ENCODE results near the gene VRK1.
"Not testable (repeated sequence)": the region's sequence is repeated elsewhere in the genome, so short reads cannot be mapped to it uniquely, and the experiment has no call there.

The VRK1 gene

DNA sequence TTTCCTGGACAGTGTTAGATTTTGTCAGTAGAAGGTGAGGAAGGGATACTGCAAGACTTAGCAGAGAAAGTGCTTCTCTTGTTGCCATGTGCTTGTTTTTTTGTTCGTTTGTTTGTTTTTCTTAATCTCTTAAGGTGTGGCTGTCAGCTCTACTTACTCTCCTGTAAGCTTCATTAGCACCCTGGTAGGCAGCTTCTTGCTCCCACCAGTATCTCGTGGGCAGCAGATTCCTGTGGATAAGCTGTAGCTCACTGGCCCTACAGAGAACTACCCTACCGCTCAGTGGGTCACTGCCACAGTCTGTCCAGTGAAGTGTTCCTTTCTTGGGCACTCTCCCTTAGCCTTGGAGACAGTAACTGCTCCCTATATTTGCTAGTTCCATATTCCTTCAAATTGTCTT is 30.1 kb downstream of the VRK1 start:
- DNase-seq: no peak

DNA sequence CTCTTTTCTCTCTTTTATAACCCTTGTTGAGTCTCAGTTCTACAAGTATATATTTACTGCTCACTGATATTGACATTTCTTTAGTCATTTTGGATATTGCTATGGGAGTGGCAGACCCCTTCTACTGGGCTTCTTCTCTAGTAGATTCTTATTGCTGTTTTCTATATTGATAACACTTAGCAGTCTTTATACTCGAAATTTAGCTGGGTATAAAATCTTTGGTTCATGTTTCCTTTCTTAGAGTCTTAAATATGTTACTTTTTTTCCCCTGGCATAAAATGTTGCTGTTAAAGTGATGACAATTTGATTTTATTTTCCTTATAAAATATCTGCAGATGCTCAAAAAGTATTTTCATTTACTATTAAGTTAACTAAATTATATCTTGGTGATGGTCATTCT is 32.6 kb downstream of the VRK1 start:
- DNase-seq: no peak

DNA sequence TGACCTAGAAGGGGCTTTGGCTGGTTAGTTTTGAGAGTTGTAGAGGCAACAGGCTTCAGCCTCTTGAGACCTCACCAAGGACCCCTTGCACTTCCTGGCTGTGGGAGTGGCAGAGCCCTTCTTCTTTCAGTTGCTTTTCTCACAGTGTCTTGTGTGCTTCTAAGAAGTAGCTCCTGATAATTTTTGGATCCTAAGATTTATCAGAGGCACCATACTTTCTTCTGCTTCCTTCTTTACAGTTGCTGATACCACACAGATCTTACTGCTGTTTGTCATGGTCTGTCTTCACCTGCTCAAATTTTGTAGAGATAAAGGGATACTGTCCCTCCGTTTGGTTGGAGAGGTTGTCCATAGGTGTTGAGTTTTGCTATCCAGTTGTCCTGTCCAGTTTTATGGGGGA is 33.8 kb downstream of the VRK1 start:
- no peak for DNase-seq

DNA sequence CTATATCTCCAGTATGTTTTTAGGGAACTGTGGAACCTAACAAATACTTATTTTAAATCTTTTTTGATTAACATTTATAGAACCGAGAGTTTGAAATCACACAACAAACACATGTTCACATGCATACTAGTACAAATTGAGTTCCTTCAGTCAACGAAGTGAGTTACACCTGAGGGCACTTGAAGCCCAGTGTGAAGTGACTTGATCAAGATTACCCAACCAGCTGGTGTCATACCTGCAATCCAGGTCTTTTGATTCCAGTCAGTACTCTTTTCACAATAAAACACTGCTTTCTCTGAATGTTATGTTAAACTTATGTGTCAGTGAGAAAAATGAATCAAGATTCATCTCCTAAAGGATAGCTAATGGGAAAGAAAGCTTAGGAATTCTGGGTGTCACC is 35.2 kb downstream of the VRK1 start:
- no peak for DNase-seq

DNA sequence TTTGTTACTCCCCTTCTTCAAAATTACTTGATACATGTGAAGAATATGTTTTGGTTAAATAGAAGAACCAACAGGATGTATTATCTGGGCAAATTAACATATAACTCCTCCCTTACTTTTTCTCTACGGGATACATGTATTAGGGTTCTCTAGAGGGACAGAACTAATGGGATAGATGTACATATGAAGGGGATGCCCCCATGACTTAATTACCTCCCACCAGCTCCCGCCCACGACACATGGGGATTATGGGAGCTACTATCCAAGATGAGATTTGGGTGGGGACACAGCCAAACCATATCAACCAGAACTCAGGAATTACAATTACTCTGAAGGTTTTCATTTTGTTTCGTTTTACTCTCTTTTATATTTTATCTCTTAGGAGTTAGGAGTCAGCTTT is 41.3 kb downstream of the VRK1 start:
- DNase-seq: no peak

DNA sequence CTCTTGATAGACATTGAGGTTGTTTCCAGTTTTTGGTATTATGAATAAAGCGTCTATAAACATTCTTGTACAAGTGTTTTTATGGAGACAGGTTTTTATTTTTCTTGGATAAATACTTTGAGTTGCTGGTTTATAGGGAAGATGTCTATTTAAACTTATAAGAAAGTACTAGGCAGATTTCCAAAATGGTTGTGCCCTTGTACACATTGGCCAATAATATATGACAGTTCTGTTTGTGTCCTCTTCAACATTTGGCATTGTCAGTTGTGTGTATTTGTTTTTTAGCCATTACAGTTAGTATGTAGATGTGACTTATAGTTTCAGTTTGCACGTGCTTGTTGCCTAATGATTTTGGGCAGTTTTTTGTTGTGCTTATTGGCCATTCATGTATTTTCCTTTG is 42.1 kb downstream of the VRK1 start:
- DNase-seq: no peak

DNA sequence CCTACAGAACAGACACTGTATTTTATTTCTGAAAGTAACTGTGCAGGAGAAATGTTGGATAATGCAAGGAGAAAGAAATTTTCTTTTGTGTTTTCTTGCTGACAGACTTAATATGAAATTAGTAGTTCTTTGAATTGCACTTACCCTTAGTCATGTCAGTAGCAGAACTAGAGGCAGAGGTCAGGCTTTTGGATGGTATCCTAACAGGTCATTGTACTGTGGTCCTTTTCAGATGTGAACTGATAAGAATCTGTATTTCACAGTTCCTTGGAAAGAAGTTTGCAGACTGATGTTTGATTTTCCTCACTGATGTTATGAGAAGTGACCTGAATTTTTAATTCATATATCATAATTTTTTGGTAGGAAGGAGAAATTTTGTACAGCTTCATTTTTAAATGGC is 46.0 kb downstream of the VRK1 start:
- no peak for DNase-seq

DNA sequence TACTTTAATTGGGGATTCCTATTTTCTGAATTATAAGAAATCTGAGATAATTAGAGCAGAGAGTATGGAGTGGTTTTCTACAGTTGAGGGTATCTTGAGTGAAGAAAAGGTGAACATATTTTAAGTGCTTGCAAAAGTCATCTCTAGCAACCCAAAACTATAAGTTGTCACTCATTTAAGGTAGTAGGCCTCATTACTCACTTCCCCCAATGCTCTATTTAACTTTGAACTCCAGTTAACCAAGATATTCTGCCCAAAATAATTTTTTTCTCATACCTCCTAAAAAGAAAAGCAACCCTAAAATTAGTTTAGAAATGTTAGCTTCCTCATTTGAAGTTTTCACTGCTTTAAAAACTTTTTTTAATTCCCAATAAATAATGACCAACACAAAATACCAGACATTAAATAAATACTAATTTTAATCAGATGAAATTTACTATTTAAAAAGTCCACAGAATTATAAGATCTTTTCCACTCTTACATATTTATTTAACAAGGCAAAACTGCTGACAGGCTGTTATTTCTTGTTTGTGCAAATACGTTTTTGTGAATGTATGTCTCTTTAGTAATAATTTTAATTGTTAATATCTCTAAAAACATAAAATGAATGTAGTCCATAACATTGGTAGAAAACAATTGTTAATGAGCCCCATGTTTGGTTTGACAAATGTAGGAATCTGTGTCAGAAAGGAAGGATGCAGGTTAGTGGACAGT is 47.8 kb downstream of the VRK1 start:
- no peak for DNase-seq

DNA sequence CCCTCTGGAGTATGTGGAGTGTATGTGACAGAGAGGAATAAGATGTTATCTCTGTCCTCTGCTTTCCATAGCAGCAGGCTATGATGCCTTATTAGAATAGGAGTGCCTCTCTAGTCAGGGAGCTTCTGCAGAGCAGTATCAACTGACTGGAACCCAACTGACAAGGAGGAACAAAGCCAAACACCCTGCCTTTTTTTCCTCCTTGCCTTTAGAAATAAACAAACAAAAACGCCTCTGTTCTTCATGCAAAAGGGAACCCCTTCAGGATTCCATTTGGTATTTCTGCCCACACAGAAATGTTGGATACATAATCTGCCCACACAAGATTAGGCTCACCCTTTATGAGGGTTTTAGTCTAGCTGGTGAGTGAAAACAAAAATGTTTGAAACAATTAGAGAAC is 50.3 kb downstream of the VRK1 start:
- DNase-seq: no peak

DNA sequence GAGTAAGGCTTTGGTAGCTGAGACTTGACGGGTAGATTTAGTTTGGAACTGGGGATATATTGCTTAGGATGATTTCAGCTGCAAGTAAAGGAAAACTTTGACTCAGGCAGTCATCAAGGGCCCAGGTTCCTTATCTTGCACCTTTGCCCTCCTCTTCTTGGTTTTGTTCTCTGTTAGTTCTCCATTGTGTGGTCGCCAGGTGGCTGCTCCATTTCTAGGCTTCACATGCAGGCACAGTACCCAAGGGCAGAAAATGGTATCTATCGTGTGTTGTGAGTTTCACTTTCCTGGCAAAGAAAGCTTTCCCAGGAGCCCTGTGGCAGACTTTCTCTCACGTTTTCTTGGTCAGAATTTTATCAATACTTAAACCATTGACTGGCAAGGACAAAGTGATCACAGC is 50.8 kb downstream of the VRK1 start:
- no peak for DNase-seq

DNA sequence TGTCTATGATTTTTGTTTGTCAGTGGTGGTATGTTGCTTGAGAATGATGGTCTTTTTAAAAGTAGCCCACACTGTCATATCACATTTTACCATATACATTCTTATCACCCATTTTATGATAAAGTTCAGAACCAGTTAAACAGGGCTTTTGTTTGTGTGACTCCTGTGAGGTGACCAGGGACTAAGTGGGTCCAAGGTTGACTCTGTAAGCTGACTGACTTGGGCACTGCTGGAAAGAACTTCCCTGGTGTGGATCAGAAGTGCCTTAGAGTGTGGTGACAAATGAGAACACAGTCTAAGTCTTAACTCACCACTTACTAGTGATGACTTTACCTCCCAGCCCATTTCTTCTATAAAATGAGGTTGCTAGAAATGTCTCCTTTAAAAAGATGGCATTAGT is 52.6 kb downstream of the VRK1 start:
- DNase-seq: no peak

DNA sequence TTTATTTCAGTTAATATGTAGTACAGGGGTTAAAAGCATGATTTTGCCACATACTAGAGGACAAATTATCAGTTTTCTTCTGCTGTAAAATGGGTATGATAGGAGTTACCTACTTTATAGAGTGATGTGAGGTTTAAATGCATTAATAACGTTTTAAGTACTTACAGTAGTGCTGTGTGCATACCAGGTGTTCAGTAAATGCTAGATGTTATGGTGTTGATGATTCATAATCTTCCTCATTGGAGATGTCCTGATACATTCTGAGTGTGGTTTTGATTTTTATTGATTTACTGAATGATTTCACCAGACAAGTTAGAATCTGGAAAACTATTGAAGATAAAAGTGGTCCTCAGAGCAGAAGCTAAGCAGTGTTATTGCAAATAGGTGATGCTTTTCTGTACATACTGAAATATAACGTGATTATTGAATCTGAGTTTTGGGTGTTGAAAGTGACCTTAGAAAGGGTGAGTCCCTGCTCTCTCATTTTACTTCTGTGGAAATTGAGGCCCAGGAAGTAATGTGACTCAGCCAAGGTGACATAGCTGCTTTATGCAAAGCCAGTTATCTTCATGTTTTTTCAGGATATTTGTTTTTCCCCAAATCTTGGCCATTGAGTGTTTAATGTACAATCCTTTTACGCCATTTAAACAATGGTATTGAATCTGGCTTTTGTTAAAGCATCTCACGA is 54.7 kb downstream of the VRK1 start:
- DNase-seq: no peak

DNA sequence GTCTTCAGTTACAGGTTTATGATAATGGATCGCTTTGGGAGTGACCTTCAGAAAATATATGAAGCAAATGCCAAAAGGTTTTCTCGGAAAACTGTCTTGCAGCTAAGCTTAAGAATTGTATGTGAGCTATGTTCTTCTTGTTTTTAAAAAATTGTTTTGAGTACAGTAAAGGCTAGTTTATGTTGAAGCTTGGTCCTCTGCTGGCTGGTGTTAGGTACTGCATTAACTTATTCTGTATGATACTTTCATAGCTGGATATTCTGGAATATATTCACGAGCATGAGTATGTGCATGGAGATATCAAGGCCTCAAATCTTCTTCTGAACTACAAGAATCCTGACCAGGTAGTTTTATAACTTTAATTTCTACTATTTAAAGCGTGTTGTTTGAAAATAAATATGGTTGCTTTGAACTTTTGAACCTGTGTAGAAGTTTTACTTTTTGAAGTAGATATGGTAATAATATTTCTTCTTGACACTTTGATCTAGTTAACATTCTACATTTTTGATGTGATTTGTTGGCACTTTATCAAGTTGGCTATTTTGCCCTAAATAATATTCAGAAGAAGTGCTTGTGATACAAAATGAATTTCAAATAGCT is 55.7 kb downstream of the VRK1 start:
- DNase-seq: no peak

DNA sequence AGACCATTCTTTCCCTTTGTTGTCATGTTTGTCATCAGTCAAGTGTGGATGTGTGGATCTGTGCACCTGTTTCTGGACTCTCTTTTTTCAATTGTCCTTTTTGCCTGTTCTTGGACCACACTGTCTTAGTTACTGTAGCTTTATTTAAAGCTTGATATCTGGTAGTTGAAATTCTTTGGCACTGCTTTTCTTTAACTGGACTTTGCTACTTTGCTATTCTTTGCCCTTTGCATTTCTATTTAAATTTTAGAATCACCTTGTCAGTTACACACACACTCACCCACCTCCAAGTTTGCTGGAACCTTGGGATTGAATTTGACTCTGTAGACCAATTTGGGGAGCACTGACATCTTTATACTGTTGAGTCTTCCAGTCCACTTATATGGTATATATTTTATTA is 61.5 kb downstream of the VRK1 start:
- DNase-seq: no peak

DNA sequence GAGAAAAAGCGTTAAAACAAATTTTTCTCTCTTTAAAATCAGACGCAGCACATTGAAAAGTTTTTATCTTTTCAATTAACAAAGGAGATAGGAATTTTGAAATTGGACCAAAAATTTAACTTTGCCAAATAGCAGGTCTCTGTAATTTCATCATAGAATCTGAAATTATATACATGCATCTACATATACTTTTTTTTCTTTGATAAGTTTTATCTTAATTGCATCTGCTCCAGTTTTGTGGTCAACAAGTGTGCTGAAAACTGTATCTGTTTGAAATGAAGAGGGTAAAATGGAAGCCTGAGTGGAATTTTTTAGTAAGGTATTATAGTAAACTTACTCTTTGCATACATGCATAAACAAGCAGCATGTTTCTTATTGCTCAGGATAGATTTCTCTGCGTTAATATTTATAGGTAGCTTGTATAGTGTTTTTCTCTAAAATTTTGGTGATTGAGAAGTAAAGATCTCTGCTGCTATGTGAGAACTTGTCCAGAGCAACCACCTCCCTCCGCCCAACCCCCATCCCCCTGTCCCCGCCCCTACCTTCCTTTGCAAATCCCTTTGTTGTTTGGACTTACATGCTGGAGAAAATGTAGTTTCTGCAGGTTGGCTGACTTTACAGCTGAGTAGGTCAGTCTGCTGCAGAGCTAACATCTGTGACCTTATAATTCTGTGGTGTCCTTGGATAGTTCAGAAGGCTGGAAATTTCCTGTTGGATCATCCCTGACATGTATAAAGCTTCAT is 64.6 kb downstream of the VRK1 start:
- DNase-seq: no peak

DNA sequence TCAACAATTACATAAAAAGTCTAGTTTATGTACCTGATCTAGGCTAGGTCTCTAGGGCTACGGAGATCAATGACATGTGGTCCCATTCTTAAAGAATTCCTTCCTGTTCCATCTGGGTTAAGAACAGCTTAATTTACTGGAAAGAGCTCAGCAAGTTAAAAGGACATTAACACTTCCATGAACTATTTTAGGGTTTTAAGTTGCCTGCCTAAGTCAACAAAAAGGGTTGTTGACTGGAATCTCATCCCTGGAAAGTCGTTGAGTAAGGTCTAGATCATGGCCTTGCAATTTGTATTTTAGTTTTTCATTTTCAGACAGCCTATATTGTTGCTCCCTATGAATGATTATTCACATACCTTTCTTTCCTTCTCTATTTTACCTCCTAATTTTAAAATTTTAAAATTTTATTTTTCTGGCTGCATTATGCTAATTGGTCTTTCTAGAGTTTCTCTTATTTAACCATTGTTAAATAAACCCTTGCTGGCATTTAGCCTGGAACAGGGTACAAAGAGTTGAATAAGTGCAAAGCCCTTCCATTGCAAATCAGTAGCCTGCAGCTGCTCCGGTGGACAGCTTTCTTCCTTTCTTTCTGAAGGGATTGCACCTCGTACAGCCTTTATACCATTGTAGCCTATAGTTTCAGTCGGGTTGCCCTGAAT is 66.3 kb downstream of the VRK1 start:
- peak; percentile 40 for DNase-seq

DNA sequence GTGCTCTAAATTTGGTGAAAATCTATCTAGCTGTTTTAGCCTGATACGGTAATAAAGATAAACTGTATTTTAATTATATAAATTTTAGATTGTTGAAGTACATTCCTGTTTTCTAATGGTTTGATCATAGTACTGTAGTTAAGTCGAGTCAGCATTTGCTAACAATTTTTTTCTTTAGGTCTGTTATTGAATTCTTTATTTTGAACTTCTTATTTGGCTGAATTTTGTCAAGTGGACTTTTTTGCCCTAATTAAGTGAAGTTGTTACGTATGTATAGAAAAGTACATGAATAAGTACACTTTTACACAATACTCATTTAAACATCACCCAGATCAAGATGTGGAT is 66.8 kb downstream of the VRK1 start:
- DNase-seq: no peak

DNA sequence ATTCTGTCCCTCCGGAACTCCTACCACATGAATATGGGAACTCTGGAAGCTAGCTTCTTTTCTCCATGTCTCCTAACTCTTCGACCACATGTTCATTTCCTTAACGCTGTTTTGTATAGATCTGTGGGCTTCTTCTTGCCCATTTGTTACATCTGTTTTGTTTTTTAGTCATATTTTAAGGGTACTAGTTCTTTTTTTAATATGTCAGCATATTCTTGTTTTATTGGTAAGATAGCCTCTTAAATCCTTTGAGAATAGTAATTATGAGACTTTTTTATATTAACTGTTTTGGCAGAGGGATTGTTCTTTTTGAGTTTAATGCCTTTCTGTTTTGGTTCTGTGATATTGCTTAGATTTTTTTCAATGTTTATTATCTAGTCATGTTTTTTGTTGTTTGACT is 70.5 kb downstream of the VRK1 start:
- no peak for DNase-seq

DNA sequence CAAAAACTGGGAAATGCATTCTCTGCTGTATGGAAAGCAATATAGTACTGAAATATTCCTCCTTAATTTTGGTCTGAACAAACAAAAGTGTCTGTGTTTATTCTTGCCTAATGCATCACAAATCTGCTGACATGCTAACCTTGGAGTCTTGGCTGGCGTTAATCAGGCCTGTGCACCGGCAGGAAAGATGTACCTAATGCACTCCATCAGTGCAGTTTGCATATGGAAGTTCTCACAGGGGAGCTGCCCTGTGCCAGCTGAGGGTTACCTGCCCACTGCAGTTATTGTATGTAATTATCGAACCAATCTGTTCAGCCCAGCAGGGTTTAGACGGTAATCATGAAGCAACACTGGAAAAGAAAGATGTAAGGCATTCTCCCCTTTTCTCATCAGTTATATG is 76.9 kb downstream of the VRK1 start:
- no peak for DNase-seq

DNA sequence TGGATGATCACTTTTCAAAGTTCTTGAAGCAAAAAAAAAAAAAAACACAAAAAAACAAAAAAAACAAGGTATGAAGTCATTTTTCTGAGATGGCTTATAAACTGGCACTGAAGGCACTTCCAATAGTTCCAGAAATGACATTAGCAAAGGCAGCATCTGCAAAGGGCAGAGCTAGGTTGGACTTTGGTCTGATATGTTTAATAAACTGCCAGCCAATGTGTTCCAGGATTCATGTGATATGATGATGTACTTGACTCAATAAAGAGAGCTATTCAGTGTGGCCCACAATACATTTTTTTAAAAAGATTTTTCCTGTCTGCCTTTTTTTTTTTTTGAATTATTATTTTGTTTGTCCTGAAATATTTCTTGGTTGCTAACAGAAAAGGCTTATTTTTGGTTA is 79.6 kb downstream of the VRK1 start:
- no peak for DNase-seq

DNA sequence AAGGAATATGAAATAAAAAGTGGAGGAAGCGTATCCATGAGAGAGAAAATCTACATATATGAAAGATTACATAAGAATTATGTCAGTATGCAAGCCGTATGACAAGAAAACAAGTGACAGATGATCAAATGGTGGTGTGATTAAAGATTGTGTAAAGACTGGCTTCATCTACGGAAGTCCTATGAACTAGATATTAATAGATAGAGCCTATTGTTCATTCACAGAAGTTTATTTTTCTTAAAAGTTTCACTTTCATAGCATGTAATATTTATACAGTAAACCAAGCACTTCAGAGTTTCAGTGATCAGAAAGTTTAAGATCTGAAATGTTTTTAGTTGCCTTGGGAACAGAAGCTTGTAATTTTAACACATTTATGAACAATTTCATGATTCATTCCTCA is 84.5 kb downstream of the VRK1 start:
- no peak for DNase-seq

DNA sequence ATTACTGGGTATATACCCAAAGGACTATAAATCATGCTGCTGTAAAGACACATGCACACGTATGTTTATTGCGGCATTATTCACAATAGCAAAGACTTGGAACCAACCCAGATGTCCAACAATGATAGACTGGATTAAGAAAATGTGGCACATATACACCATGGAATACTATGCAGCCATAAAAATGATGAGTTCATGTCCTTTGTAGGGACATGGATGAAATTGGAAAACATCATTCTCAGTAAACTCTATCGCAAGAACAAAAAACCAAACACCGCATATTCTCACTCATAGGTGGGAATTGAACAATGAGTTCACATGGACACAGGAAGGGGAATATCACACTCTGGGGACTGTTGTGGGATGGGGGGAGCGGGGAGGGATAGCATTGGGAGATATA is 86.8 kb downstream of the VRK1 start:
- DNase-seq: not testable (repeated sequence)

DNA sequence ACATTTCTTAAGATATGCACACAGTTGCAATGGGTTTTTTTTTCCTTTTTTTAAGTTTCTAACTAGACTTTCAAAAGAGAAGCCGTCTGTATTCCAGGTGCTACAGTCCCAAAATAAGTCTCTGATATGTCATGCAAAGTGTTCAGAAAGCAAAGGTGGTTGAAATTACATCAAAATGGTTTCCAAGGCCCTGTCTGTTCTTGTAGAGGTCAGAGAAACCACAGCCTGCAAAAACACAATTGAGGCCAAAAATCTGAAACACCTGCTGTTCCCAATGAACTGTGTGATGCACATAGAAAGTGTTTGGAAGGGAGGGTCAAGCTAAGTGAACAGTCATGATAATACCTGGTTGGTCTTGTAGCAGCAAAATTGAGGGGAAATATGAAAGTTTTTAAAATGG is 91.0 kb downstream of the VRK1 start:
- no peak for DNase-seq

DNA sequence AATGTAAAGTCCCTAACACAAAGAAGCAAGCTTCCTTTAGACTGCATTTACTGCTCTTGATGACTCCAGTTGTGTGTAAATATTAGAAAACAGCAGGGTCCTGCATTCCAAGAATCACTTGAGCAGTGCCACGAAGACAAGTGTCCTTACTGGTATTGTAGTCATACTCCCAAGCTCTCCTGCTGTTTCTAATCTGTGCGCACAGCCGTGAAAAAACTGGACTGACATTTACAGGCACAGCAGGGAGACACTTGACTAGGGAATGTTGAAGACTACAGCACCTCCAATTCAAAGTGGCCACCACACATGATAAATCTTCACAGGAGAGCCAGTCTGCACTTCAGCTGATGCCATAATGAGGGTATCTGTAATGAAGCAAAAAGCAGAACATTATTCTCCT is 91.4 kb downstream of the VRK1 start:
- peak; percentile 17 for DNase-seq
